HG03442 (cell line): ENCODE data around the gene HOXD4.

Experiments
- ATAC-seq: cut with Tn5 transposase; IDR thresholded peaks from one replicate; pipeline ENCODE4 v1.9.1; 2021; ENCODE audit warnings: mild to moderate bottlenecking, moderate library complexity; ENCODE audit not compliant: unreplicated experiment

Gene HOXD4

GRCh38 chr2:176187899-176188773 is 36.8 kb downstream of the HOXD4 start, which contains the start of gene HOXD1:
Gene HOXD1 (plus strand): TSS chr2:176188668. CDS start chr2:176188802, 134 bp downstream.
- no peak for ATAC-seq

DNA sequence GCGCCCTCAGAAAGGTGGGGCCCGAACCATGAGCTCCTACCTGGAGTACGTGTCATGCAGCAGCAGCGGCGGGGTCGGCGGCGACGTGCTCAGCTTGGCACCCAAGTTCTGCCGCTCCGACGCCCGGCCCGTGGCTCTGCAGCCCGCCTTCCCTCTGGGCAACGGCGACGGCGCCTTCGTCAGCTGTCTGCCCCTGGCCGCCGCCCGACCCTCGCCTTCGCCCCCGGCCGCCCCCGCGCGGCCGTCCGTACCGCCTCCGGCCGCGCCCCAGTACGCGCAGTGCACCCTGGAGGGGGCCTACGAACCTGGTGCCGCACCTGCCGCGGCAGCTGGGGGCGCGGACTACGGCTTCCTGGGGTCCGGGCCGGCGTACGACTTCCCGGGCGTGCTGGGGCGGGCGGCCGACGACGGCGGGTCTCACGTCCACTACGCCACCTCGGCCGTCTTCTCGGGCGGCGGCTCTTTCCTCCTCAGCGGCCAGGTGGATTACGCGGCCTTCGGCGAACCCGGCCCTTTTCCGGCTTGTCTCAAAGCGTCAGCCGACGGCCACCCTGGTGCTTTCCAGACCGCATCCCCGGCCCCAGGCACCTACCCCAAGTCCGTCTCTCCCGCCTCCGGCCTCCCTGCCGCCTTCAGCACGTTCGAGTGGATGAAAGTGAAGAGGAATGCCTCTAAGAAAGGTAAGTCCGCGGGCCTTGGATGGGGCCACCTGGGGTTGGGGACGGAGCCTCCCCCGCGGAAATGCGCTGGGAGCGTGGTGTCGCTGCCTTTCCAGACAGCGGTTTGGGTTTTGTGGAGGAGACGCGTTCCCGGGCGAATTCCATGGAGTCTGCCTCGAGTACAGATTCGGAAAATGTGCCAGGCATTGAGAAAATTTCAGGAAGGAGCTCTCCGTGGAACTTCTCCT is 37.7 kb downstream of the HOXD4 start:
- ATAC-seq, result no peak

- ATAC-seq, result no peak
Observed at GRCh38 chr2:176189681-176190641, 38.6 kb downstream of the HOXD4 start.

- no peak for ATAC-seq
Observed at GRCh38 chr2:176192351-176192750, 41.0 kb downstream of the HOXD4 start.

- ATAC-seq, result no peak
Observed at GRCh38 chr2:176193048-176193447, 41.7 kb downstream of the HOXD4 start.

DNA sequence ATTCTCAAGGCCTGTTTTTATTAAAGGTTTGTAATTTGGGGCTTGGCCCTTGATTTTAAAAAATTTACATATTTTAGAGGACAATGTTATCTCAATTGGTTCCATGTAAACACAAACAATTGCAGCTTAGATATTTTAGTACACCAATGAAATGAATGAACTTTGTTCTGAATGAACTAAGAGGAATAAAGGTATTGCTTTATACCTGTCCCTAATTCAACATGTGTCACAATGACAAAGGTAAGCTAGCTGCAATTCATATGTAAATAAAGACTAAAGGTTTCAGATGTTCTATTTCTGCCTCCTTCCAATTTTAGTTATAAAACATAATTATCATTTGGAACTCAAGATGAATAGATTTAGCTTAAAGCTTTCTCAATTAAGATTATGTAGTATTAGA is 48.6 kb downstream of the HOXD4 start:
- no peak for ATAC-seq

DNA sequence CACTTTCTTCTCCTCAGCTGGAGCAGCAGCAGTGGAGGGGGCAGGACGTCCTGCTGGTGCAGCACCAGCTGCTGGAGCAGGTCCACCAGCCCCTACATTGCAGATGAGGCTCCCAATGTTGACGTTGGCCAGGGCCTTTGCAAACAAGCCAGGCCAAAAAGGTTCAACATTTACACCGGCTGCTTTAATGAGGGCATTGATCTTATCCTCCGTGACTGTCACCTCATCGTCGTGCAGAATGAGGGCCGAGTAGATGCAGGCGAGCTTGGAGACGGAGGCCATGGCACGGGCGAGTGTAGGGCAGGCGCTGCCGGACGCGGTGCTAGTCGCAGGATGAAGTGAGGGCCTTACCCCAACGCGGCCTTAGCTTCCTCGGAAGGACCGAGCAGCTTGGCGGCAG is 49.6 kb downstream of the HOXD4 start:
- no peak for ATAC-seq

DNA sequence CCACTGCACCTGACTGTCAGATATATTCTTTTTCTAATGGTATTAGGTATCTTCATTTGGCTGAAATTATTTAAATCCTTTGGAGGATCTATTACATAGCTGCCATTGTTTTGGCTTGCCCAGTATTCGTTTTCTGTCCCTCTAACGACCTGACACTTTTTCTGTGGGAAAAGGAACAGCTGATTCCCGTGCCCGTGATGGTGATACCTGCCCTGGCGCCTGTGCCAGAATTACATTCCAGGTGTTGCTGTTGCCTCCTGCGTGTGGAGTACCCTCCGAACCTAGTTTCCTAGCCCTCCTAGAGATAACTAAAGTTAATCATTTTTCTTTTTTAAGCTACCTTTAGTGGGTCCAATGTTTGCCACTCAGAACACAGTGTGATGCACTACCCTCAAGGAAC is 51.1 kb downstream of the HOXD4 start:
- no peak for ATAC-seq
